PC-9 (cell line): Measurements from ENCODE around the gene SRGAP3.

Experiments
- CTCF ChIP-seq: fragments of 200-600 bp; sonication (generic); conservative IDR thresholded peaks from 2 replicates; pipeline ENCODE4 v1.6.1; 2017; ENCODE audit warnings: mixed run types, antibody characterized with exemption, mild to moderate bottlenecking, moderate library complexity
- EZH2 ChIP-seq: fragments of 200-600 bp; sonication (generic); IDR thresholded peaks from 2 replicates; pipeline ENCODE4 v1.8.0; 2017; ENCODE audit warnings: antibody characterized with exemption, low read depth

DNA sequence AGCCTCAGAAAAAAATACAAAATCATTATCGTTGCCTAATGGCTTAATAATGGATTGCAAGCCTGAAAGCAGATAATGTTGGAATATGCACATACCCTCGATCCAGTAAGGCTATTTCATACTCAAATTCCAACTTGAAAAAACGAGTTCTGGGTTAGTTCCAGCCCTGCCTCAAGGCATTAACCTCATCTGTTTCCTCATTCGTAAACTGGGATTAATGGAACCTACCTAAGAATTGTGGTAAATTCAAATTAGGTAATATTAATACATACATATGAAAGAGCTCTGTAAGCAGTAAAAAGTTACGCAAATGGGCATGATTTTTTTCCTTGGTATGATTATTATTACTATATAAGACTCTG lies 107.5 kb downstream of the SRGAP3 start:
- TF ChIP-seq CTCF (no peak), EZH2 (no peak)
